Coronary artery (tissue), 2 donors: ENCODE data around the gene EIF4EBP3.

Source experiments
- DNase-seq: peaks from one replicate; pipeline ENCODE4 v3.0.0-alpha.2; 2017; ENCODE audit warnings: low spot score
- H3K27ac ChIP-seq, 2 donors: fragments of 200-600 bp; sonication (generic); one replicate each; pipeline ENCODE4 v1.5.1; 2016 to 2019
- H3K4me3 ChIP-seq: fragments of 200-600 bp; sonication (generic); 2 replicates; pipeline ENCODE4 v1.5.1; 2016; ENCODE audit warnings: mild to moderate bottlenecking, moderate library complexity
- CTCF ChIP-seq: fragments of 200-600 bp; sonication (generic); IDR thresholded peaks from one replicate; pipeline ENCODE4 v1.5.1; 2019; ENCODE audit warnings: antibody characterized with exemption

EIF4EBP3 gene

DNA sequence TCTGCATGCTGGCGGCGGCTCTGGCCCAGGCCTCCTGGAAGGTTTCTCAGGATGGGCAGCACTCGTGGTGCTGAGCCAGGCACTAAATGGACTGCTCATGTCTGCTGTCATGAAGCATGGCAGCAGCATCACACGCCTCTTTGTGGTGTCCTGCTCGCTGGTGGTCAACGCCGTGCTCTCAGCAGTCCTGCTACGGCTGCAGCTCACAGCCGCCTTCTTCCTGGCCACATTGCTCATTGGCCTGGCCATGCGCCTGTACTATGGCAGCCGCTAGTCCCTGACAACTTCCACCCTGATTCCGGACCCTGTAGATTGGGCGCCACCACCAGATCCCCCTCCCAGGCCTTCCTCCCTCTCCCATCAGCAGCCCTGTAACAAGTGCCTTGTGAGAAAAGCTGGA, 20.4 kb downstream of the EIF4EBP3 start:
- DNase-seq: no peak
- no peak overlapping the region for H3K4me3 ChIP-seq
- H3K27ac ChIP-seq: peak overlapping the region in 1 of 2 donors; percentile 61
- no peak for TF ChIP-seq CTCF

- H3K4me3 ChIP-seq: no peak overlapping the region
- DNase-seq: no peak
- TF ChIP-seq CTCF: no peak
- peak overlapping the region; percentile 4 to 61 for H3K27ac ChIP-seq
Observed at GRCh38 chr5:140568443-140569063, 21.1 kb downstream of the EIF4EBP3 start.

DNA sequence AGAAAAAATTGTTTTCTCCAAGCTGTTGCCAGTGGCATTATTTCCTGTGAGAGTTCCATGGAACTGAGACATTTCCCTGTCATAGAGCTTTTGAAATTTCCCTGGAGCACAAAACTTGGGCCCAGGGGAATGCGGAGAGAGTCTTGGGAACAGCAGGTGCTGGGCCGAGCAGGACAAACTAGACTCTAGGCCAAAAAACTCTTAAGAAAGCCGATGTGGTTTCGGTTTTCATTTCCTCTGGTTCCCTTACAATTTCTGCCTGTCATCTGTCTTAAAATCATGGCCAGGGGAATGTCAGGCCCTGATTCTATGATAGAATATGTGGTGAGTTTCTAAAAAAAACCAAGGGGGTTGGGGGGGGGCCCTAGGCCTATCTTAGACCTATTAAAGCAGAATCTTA, 21.7 kb downstream of the EIF4EBP3 start:
- no peak for DNase-seq
- Histone ChIP-seq H3K4me3 (no peak overlapping the region), H3K27ac (peak overlapping the region; percentile 4 to 61)
- no peak for TF ChIP-seq CTCF

DNA sequence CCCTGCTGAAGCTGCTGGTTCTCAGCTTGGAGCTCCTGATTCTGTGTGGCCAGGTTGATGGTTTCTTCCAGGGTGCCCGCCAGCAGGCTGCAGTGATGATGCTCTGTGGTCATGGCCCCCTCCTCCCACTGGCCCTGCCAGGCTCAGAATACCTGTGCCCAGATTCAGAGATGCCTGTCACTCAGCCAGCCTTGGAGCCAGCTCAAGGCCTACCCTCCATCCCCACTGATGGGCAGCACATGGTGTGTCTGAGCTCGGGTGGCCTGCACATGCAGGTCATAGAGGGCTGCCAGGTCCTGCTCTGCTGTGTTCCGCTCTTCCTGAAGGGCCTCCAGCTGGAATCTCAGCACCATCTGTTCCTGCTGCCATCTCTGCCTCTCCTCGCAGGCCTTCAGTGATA, 22.6 kb downstream of the EIF4EBP3 start:
- no peak for TF ChIP-seq CTCF
- peak overlapping the region in 1 of 2 donors; percentile 61 for H3K27ac ChIP-seq
- no peak for DNase-seq
- no peak overlapping the region for H3K4me3 ChIP-seq

DNA sequence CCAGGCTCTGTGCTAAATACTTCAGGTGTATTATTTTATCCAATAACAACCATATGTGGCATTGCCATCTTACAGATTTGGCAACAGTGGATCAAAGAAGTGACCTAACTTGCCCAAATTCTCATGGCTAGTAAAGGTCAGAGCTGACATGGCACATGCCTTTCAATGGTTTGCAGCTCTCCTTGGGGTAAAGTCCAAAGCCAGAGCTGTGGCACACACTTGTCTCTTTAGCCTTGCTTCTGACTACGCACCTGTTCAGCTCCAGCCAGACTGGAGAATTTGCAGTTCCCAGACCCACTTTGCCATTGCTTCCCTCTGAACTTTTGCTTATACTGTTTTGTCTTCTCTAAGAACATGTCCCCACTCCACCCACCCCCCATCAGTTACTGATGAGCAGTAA, 23.0 kb downstream of the EIF4EBP3 start:
- no peak overlapping the region for H3K4me3 ChIP-seq
- H3K27ac ChIP-seq: peak overlapping the region in 1 of 2 donors; percentile 61
- no peak for DNase-seq
- no peak for TF ChIP-seq CTCF

GRCh38 chr5:140571105-140571504, 23.6 kb downstream of the EIF4EBP3 start:
- H3K27ac ChIP-seq: peak overlapping the region in 1 of 2 donors; percentile 61
- no peak for TF ChIP-seq CTCF
- no peak overlapping the region for H3K4me3 ChIP-seq
- DNase-seq: no peak

GRCh38 chr5:140573683-140574082, 26.2 kb downstream of the EIF4EBP3 start:
- peak overlapping the region in 1 of 2 donors; percentile 33 for H3K27ac ChIP-seq
- H3K4me3 ChIP-seq: no peak overlapping the region
- no peak for TF ChIP-seq CTCF
- DNase-seq: no peak
